Upper lobe of left lung (tissue), 6 donors: Measurements from ENCODE around the gene LRRC61. TPM values are rescaled to one million over a fixed set of nuclear protein-coding genes. Genes with fewer than 3 reads are reported as not detected.
A peak's percentile ranks its signal among the peaks of the same experiment; 100 is the strongest.

Experiments used
- ATAC-seq, 2 donors: fragments of 200-7000 bp; cut with Tn5 transposase; one replicate each; pipeline ENCODE4 v1.9.1; 2022; ENCODE audit warnings: mild to moderate bottlenecking in 2 of 2, moderate library complexity in 2 of 2; ENCODE audit not compliant: low FRiP score in 2 of 2
- DNase-seq, 2 donors: peaks; one replicate each; pipeline ENCODE4 v3.0.0-alpha.2; 2019 to 2020
- H3K27ac ChIP-seq, 4 donors: fragments of 200-600 bp; sonication (generic); one replicate each; pipeline ENCODE4 v1.5.1; 2016 to 2019
- H3K27me3 ChIP-seq, 4 donors: fragments of 200-600 bp; sonication (generic); one replicate each; pipeline ENCODE4 v1.5.1; 2017 to 2019
- H3K36me3 ChIP-seq, 4 donors: fragments of 200-600 bp; sonication (generic); one replicate each; pipeline ENCODE4 v1.5.1; 2016 to 2019
- H3K4me1 ChIP-seq, 4 donors: fragments of 200-600 bp; sonication (generic); one replicate each; pipeline ENCODE4 v1.5.1; 2018 to 2019
- H3K4me3 ChIP-seq, 4 donors: fragments of 200-600 bp; sonication (generic); one replicate each; pipeline ENCODE4 v1.5.1; 2017 to 2019; ENCODE audit warnings: mild to moderate bottlenecking in 2 of 4, moderate library complexity in 1 of 4
- H3K9me3 ChIP-seq, 4 donors: fragments of 200-600 bp; sonication (generic); one replicate each; pipeline ENCODE4 v1.5.1; 2018 to 2019
- EP300 ChIP-seq, 4 donors: sonication (generic); formaldehyde crosslinking; IDR thresholded peaks; one replicate each; pipeline ENCODE4 v1.5.1; 2017; ENCODE audit warnings: antibody characterized with exemption in 4 of 4, control low read depth in 2 of 4
- POLR2A ChIP-seq, 4 donors: fragments of 450-650 bp; IDR thresholded peaks; one replicate each; pipeline ENCODE4 v1.5.1; 2016 to 2017; ENCODE audit warnings: antibody characterized with exemption in 4 of 4, mild to moderate bottlenecking in 2 of 4
- POLR2AphosphoS5 ChIP-seq, 2 donors: sonication (generic); formaldehyde crosslinking; IDR thresholded peaks; one replicate each; pipeline ENCODE4 v1.5.1; 2017; ENCODE audit warnings: antibody characterized with exemption in 2 of 2
- WGBS, 2 donors: methylation state at CpG; one replicate each; pipeline ENCODE4 v1.1.5; 2017 to 2018; 5-methylcytosine and 5-hydroxymethylcytosine counted together
- total RNA-seq, 6 donors: library from RNA; depleted of rRNA in 4 of 6; stranded (reverse); fragments of >200 nt in 4 of 6; gene quantifications; one replicate each; pipeline versions ENCODE4 v1.1.0 to v1.2.1, GENCODE V29; 2016 to 2021
- TF ChIP-seq, protein P1 (sequence below), 6 experiments: fragments of 450-650 bp in 4 of 6; fragments of 200-600 bp in 2 of 6; sonication (generic) in 2 of 6; IDR thresholded peaks; one replicate each; pipeline ENCODE4 v1.5.1; 2016 to 2019; ENCODE audit warnings: antibody characterized with exemption in 6 of 6
- donor health status: DM: no; HTN: no; CAD: no; lungs with moderate emphysema.
- donor health status: DM: no; HTN: yes; CAD: no; lungs with severe emphysema.

Gene LRRC61
- total RNA-seq, 6 donors from 2014 or later = 15.4 to 31.4 (median 19.2) TPM

DNA sequence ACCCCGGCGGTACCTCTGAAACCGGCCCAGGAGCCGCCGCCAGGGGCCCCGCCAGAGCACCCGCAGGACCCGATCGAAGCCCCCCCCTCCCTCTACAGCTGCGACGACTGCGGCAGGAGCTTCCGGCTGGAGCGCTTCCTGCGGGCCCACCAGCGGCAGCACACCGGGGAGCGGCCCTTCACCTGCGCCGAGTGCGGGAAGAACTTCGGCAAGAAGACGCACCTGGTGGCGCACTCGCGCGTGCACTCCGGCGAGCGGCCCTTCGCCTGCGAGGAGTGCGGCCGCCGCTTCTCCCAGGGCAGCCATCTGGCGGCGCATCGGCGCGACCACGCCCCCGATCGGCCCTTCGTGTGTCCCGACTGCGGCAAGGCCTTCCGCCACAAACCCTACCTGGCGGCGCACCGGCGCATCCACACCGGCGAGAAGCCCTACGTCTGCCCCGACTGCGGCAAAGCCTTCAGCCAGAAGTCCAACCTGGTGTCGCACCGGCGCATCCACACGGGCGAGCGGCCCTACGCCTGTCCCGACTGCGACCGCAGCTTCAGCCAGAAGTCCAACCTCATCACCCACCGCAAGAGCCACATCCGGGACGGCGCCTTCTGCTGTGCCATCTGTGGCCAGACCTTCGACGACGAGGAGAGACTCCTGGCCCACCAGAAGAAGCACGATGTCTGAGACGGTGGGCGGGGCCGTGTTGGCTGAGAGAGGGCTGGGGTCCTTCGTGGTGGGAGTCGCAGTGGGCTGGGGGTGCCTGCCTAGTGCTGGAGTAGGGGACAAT lies 49.3 kb downstream of the LRRC61 start:
- Histone ChIP-seq H3K36me3 (peaks cover 6 to 41% (median 32%) of the 10 kb centered on the region in 4 donors), H3K27me3 (no peaks in the 10 kb centered on the region), H3K4me1 (peaks cover 21 to 55% (median 22%) of the 10 kb centered on the region in 4 donors), H3K9me3 (no peaks in the 10 kb centered on the region), H3K4me3 (no peak overlapping the region), H3K27ac (peak overlapping the region in 1 of 4 donors; percentile 43)
- TF ChIP-seq POLR2A (IDR thresholded peaks at IDR 0.05) = no peak
- TF ChIP-seq, protein P1, sequence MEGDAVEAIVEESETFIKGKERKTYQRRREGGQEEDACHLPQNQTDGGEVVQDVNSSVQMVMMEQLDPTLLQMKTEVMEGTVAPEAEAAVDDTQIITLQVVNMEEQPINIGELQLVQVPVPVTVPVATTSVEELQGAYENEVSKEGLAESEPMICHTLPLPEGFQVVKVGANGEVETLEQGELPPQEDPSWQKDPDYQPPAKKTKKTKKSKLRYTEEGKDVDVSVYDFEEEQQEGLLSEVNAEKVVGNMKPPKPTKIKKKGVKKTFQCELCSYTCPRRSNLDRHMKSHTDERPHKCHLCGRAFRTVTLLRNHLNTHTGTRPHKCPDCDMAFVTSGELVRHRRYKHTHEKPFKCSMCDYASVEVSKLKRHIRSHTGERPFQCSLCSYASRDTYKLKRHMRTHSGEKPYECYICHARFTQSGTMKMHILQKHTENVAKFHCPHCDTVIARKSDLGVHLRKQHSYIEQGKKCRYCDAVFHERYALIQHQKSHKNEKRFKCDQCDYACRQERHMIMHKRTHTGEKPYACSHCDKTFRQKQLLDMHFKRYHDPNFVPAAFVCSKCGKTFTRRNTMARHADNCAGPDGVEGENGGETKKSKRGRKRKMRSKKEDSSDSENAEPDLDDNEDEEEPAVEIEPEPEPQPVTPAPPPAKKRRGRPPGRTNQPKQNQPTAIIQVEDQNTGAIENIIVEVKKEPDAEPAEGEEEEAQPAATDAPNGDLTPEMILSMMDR (IDR thresholded peaks at IDR 0.05) = no peak
- no peak for TF ChIP-seq EP300 (IDR thresholded peaks at IDR 0.05)
- no peak for TF ChIP-seq POLR2AphosphoS5 (IDR thresholded peaks at IDR 0.05)
- ATAC-seq (no peak), DNase-seq (peak in 1 of 2 donors; percentile 86)
- WGBS, 2 donors = 89 to 92% methylated on average over 57 to 75 of the region's 79 CpGs

GRCh38 chr7:150373049-150373801 lies 50.1 kb downstream of the LRRC61 start:
- TF ChIP-seq POLR2AphosphoS5 (IDR thresholded peaks at IDR 0.05) (no peak), POLR2A (IDR thresholded peaks at IDR 0.05) (no peak), EP300 (IDR thresholded peaks at IDR 0.05) (no peak)
- TF ChIP-seq, protein P1 (IDR thresholded peaks at IDR 0.05) = no peak
- 73 to 79% methylated on average over 21 of the region's 21 CpGs for WGBS, 2 donors
- Histone ChIP-seq H3K4me1 (peaks cover 22 to 55% (median 27%) of the 10 kb centered on the region in 4 donors), H3K9me3 (no peaks in the 10 kb centered on the region), H3K36me3 (peaks cover 6 to 41% (median 32%) of the 10 kb centered on the region in 4 donors), H3K27me3 (no peaks in the 10 kb centered on the region), H3K27ac (peak overlapping the region in 2 of 4 donors; percentile 2 to 43), H3K4me3 (no peak overlapping the region)
- DNase-seq = peak in 1 of 2 donors; percentile 45
- ATAC-seq = no peak

- Histone ChIP-seq H3K27ac (peak overlapping the region in 1 of 4 donors; percentile 19), H3K4me3 (no peak overlapping the region), H3K36me3 (peaks cover 6 to 41% (median 32%) of the 10 kb centered on the region in 4 donors), H3K9me3 (no peaks in the 10 kb centered on the region), H3K4me1 (peaks cover 24 to 59% (median 31%) of the 10 kb centered on the region in 4 donors), H3K27me3 (no peaks in the 10 kb centered on the region)
- DNase-seq = no peak
- 85 to 90% methylated on average over 4 of the region's 4 CpGs for whole genome bisulfite sequencing, 2 donors
- ATAC-seq = no peak
- TF ChIP-seq POLR2A (IDR thresholded peaks at IDR 0.05) (no peak), EP300 (IDR thresholded peaks at IDR 0.05) (no peak), POLR2AphosphoS5 (IDR thresholded peaks at IDR 0.05) (no peak)
- TF ChIP-seq, protein P1 (IDR thresholded peaks at IDR 0.05) = no peak
Measured at GRCh38 chr7:150374026-150374425, 50.9 kb downstream of the LRRC61 start.

- Histone ChIP-seq H3K36me3 (peaks cover 6 to 41% (median 32%) of the 10 kb centered on the region in 4 donors), H3K27ac (peak overlapping the region in 1 of 4 donors; percentile 19), H3K9me3 (no peaks in the 10 kb centered on the region), H3K4me1 (peaks cover 23 to 56% (median 29%) of the 10 kb centered on the region in 4 donors), H3K4me3 (no peak overlapping the region), H3K27me3 (no peaks in the 10 kb centered on the region)
- ATAC-seq (no peak), DNase-seq (no peak)
- TF ChIP-seq EP300 (IDR thresholded peaks at IDR 0.05) (no peak), POLR2AphosphoS5 (IDR thresholded peaks at IDR 0.05) (no peak), POLR2A (IDR thresholded peaks at IDR 0.05) (no peak)
- TF ChIP-seq, protein P1 (IDR thresholded peaks at IDR 0.05) = no peak
- WGBS, 2 donors = 94 to 95% methylated on average over 4 to 5 of the region's 5 CpGs
Measured at GRCh38 chr7:150374472-150374871, 51.3 kb downstream of the LRRC61 start.
